DND-41 (cell line): Measurements from ENCODE around the gene TAF6.

Source experiments
- CTCF ChIP-seq: IDR thresholded peaks from 2 replicates; pipeline ENCODE4 v1.5.1; 2012; ENCODE audit warnings: borderline replicate concordance, low read length, moderate library complexity, mild to moderate bottlenecking; ENCODE audit not compliant: poor library complexity, severe bottlenecking; ENCODE audit errors: extremely low read depth
- EZH2 ChIP-seq: IDR thresholded peaks from 3 replicates; pipeline ENCODE4 v1.6.1; 2012; ENCODE audit warnings: borderline replicate concordance, low read depth, mild to moderate bottlenecking, moderate library complexity, low read length, inconsistent platforms; ENCODE audit not compliant: severe bottlenecking

GRCh38 chr7:100163006-100163531 is 43.9 kb upstream of the TAF6 start:
- TF ChIP-seq CTCF (no peak), EZH2 (no peak)
